Measurements from ENCODE around the gene KRTAP1-3. TPM values are rescaled to one million over a fixed set of nuclear protein-coding genes. Genes with fewer than 3 reads are reported as not detected.

The KRTAP1-3 gene
- total RNA-seq, 2 experiments from 2014 or later, result not detected

- ChIA-PET CTCF (ENCODE audit: unreplicated experiment) (no interaction called here), POLR2A (no interaction called here)
- Histone ChIP-seq H2AFZ (ENCODE audit: low read length) (no peak overlapping the region), H3K9me2 (ENCODE audit: insufficient read depth, low read length) (no peaks in the 10 kb centered on the region), H4K20me1 (ENCODE audit: insufficient read depth, low read length) (no peaks in the 10 kb centered on the region), H3K4me2 (ENCODE audit: low read length) (no peak overlapping the region), H3K79me2 (ENCODE audit: insufficient read depth, low read depth, low read length) (no peaks in the 10 kb centered on the region), H3K36me3 (ENCODE audit: insufficient read depth, low read length) (no peaks in the 10 kb centered on the region), H3K4me1 (ENCODE audit: insufficient read depth, low read length, poor library complexity, severe bottlenecking) (no peaks in the 10 kb centered on the region), H3K9me3 (ENCODE audit: low read length) (no peaks in the 10 kb centered on the region), H3K4me3 (ENCODE audit: low read depth, low read length, poor library complexity, severe bottlenecking) (no peak overlapping the region), H3K27ac (ENCODE audit: low read depth, low read length, poor library complexity, severe bottlenecking) (no peak overlapping the region)
- no TSS peak for BruUV-seq (replicated peaks)
- no peak for TF ChIP-seq CTCF (conservative IDR thresholded peaks at IDR 0.05; ENCODE audit: low read length)
- TF ChIP-seq EZH2phosphoT487 (IDR thresholded peaks at IDR 0.05; ENCODE audit: borderline replicate concordance, low read depth, low read length), result no peak
- intact Hi-C loops (cut with micrococcal nuclease; ENCODE audit: unreplicated experiment), result no loop called here
- DNase-seq (ENCODE audit: low spot score), result no peak
Observed at GRCh38 chr17:41076788-41077187, 42.1 kb upstream of the KRTAP1-3 start.

- Histone ChIP-seq H3K9me3 (ENCODE audit: low read length) (no peaks in the 10 kb centered on the region), H4K20me1 (ENCODE audit: insufficient read depth, low read length) (no peaks in the 10 kb centered on the region), H3K27ac (ENCODE audit: low read depth, low read length, poor library complexity, severe bottlenecking) (no peak overlapping the region), H2AFZ (ENCODE audit: low read length) (no peak overlapping the region), H3K4me2 (ENCODE audit: low read length) (no peak overlapping the region), H3K79me2 (ENCODE audit: insufficient read depth, low read depth, low read length) (no peaks in the 10 kb centered on the region), H3K4me1 (ENCODE audit: insufficient read depth, low read length, poor library complexity, severe bottlenecking) (no peaks in the 10 kb centered on the region), H3K9me2 (ENCODE audit: insufficient read depth, low read length) (no peaks in the 10 kb centered on the region), H3K4me3 (ENCODE audit: low read depth, low read length, poor library complexity, severe bottlenecking) (no peak overlapping the region), H3K36me3 (ENCODE audit: insufficient read depth, low read length) (no peaks in the 10 kb centered on the region)
- intact Hi-C loops (cut with micrococcal nuclease; ENCODE audit: unreplicated experiment), result no loop called here
- BruUV-seq (replicated peaks), result no TSS peak
- POLR2A ChIA-PET, result no interaction called here
- TF ChIP-seq CTCF (conservative IDR thresholded peaks at IDR 0.05; ENCODE audit: low read length), result no peak
- no peak for TF ChIP-seq EZH2phosphoT487 (IDR thresholded peaks at IDR 0.05; ENCODE audit: borderline replicate concordance, low read depth, low read length)
- no peak for DNase-seq (ENCODE audit: low spot score)
- CTCF ChIA-PET (ENCODE audit: unreplicated experiment), result no interaction called here
Observed at GRCh38 chr17:41073676-41074075, 39.0 kb upstream of the KRTAP1-3 start.

- Histone ChIP-seq H3K4me1 (ENCODE audit: insufficient read depth, low read length, poor library complexity, severe bottlenecking) (no peaks in the 10 kb centered on the region), H4K20me1 (ENCODE audit: insufficient read depth, low read length) (no peaks in the 10 kb centered on the region), H3K4me3 (ENCODE audit: low read depth, low read length, poor library complexity, severe bottlenecking) (no peak overlapping the region), H3K27ac (ENCODE audit: low read depth, low read length, poor library complexity, severe bottlenecking) (no peak overlapping the region), H3K36me3 (ENCODE audit: insufficient read depth, low read length) (no peaks in the 10 kb centered on the region), H3K4me2 (ENCODE audit: low read length) (no peak overlapping the region), H3K79me2 (ENCODE audit: insufficient read depth, low read depth, low read length) (no peaks in the 10 kb centered on the region), H3K9me2 (ENCODE audit: insufficient read depth, low read length) (no peaks in the 10 kb centered on the region), H3K9me3 (ENCODE audit: low read length) (no peaks in the 10 kb centered on the region), H2AFZ (ENCODE audit: low read length) (no peak overlapping the region)
- intact Hi-C loops (cut with micrococcal nuclease; ENCODE audit: unreplicated experiment), result no loop called here
- ChIA-PET CTCF (ENCODE audit: unreplicated experiment) (no interaction called here), POLR2A (no interaction called here)
- TF ChIP-seq EZH2phosphoT487 (IDR thresholded peaks at IDR 0.05; ENCODE audit: borderline replicate concordance, low read depth, low read length) (no peak), CTCF (conservative IDR thresholded peaks at IDR 0.05; ENCODE audit: low read length) (no peak)
- DNase-seq (ENCODE audit: low spot score), result no peak
- BruUV-seq (replicated peaks), result no TSS peak
Observed at GRCh38 chr17:41071606-41072360, 37.1 kb upstream of the KRTAP1-3 start.

Data from OCI-LY7 (cell line).